LNCaP clone FGC (cell line): ENCODE results near the gene SP2.

Experiments used
- DNase-seq: peaks from one replicate; pipeline ENCODE4 v3.0.0-alpha.2; 2011; ENCODE audit warnings: low read depth
- H3K4me3 ChIP-seq: 2 replicates; pipeline ENCODE4 v1.5.1; 2011; ENCODE audit warnings: mild to moderate bottlenecking, low read depth, low read length, control low read depth
- CTCF ChIP-seq: IDR thresholded peaks from 2 replicates; pipeline ENCODE4 v1.5.1; 2012; ENCODE audit warnings: mild to moderate bottlenecking; ENCODE audit not compliant: control insufficient read depth, insufficient read depth; ENCODE audit errors: extremely low read depth

The SP2 gene

DNA sequence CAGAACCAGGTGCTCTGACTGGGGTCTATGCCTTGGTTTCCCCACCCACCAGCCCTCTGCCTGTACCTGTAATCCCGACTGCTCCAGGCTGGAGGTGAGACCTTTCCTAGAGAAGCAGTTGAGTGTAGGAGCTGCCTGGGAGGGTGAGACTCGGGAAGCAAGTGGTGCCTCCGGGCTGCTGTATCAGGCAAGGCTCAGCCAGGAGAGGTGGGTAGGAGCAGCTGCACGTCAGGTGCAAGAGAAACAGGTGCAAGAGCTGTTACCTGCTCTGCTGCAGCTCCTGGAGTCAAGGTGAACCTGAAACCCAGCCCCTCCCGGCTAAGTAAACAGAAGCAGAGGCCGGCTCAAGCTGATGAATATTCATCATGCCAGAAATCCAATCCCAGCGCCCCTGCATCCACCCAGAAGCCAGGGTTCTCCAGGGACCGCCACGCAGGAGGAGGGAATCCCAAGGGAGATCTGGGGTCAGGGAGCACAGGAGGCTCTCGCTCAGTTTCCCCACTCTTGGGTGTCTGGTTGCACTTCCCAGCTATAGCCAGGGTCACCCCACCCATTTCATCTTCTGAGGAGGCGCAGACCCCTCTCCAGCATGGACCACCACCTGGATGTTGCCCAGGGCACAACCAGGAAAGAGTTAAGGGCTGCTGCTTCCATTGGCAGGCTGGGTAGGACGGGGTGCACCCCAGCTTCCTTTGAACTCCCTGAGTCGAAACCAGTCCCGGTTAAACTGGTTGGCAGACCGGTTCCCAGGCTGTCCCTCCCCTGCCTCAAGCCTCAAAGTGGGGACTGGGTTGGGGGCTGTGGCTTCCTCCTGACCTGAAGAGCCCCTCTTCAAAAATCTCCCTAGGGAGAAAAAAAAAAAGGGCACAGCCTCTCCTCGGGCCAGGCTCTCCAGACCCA is 61.8 kb downstream of the SP2 start, which contains the start of gene PRR15L:
Gene PRR15L, minus strand, starts transcription at position 293 of the 900 bp plus-strand sequence. CDS start 4,649 bp downstream, outside the sequence.
- no peak for TF ChIP-seq CTCF
- peak within 1 kb of the TSS; percentile 78 for H3K4me3 ChIP-seq
- peak; percentile 86 for DNase-seq

DNA sequence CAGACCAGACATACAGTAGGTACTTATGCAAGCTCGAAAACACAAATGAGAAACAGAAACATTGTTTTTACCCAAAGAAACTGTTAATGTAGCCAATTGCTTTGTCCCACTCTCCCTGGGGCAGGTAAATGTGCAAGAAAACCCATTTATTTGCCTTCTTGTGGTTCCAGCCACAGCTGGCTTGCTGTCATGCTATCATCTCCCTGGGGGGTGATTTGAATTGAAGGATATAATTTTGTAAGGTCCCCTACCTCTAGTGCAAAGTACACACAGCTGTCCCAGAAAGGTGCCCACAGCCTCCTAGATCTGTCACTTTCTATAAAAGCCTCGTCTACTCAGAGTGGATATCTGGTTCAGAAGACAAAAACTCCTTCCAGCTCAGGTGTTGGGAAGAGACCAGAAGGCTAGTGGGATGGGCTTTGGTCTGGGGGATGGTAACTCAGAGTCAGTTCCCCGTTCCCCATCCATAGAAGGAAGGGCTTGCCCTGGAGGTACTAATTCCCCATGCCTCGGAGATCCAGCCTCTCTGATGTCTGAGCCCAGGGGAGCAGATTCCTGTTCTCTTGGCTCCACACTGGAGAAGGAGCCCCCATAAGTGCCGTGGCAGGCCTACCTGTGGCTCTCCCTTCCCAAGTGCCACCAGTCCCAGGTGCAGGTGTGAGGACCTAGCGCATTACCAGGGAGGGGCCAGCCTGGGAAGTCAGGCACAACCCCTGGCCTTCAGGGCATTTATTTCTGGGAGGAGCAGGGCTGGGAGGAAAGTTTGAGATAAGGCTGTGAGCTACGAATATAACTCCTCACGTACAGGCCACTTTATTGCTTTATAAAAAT is 64.0 kb downstream of the SP2 start:
- no peak overlapping the region for H3K4me3 ChIP-seq
- no peak for TF ChIP-seq CTCF
- DNase-seq = no peak

DNA sequence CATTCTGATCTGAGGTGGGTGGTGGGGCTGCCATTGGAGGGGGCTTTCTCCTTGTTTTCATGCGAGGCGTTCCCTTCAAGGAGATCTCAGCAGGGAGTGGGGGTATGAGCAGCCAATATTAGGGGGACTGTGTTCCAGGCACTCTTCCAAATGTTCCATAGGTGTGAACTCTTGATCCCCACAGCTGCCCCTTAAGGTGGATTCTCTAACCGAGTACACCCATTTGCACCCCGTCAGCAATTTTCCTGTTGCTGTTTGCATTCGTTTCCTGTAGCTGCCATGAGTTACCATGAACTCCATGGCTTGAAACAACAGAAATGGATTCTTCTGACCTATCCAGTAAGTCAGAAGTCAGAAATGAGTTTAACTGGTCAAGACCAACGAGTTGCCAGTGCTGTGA is 65.4 kb downstream of the SP2 start:
- H3K4me3 ChIP-seq = no peak overlapping the region
- DNase-seq = no peak
- TF ChIP-seq CTCF = no peak

DNA sequence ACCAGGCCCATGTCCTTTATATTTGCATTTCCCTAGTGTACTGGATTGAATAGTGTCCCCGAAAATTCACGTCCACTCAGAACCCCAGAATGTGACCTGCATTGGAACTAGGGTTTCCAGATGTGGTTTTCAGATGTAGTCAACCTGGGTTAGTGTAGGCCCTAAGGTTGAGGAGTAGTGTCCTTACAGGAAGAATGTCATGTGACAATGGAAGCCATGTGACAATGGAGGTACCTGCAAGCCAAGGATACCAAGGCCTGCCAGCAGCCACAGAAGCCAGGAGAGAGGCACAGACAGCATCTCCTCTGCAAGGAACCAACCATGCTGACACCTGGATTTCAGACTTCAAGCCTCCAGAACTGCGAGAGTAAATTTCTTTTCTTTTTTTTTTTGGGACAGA is 66.9 kb downstream of the SP2 start:
- no peak for TF ChIP-seq CTCF
- no peak for DNase-seq
- no peak overlapping the region for H3K4me3 ChIP-seq

GRCh38 chr17:47964856-47965255 is 68.8 kb downstream of the SP2 start:
- DNase-seq = no peak
- TF ChIP-seq CTCF = no peak
- no peak overlapping the region for H3K4me3 ChIP-seq

DNA sequence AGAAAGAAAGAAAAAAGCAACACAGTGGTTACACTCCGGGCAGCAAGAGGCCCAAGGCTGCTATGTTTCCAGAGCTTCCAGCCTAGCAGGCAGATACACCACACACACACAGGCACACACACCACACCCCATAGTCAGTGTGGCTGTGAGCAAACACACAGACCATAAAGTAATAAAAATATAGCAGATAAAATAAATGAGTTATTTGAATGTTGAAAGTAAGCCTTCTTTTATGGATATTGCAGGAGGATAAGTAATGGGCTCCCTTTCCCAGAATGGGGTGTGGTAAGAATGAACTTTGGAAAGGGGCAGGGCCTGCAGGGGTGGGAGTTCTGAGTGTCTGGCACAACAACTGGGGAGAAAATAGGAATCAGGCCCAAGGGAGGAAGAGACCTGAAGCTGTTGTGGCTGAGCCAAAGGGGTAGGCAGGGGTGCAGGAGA is 70.1 kb downstream of the SP2 start:
- no peak for DNase-seq
- no peak overlapping the region for H3K4me3 ChIP-seq
- no peak for TF ChIP-seq CTCF
